IMR-90 (cell line): ENCODE measurements around the gene CCNB1. TPM values are rescaled to one million over a fixed set of nuclear protein-coding genes. Genes with fewer than 3 reads are reported as not detected.

ENCODE experiments used
- ATAC-seq: fragments of 200-7000 bp; cut with Tn5 transposase; 2 replicates; pipeline ENCODE4 v1.9.1; 2020; ENCODE audit warnings: low read depth, mild to moderate bottlenecking, moderate library complexity
- BruUV-seq: library from RNA; stranded (reverse); fragments of 400-500 nt; replicated peaks from 2 replicates; lab custom pipeline; 2021; lab: Mats Ljungman, UMichigan
- CTCF ChIA-PET: fragments of 300-600 bp; formaldehyde crosslinking; extraction: SDS; loops from one replicate; lab custom pipeline; 2021; ENCODE audit warnings: antibody characterized with exemption; lab: Yijun Ruan, JAX
- POLR2A ChIA-PET: fragments of 300-600 bp; sonication (Branson Sonifier 250); formaldehyde crosslinking; loops from one replicate; lab custom pipeline; 2022; ENCODE audit warnings: antibody characterized with exemption; ENCODE audit not compliant: unreplicated experiment; lab: Charles Lee
- DNase-seq: peaks from one replicate; pipeline ENCODE4 v3.0.0; 2013
- H2AFZ ChIP-seq: replicated peaks from 2 replicates; pipeline ENCODE3; 2013; ENCODE audit warnings: low read length, mild to moderate bottlenecking; ENCODE audit not compliant: poor library complexity
- H2AK5ac ChIP-seq: 2 replicates; pipeline ENCODE4 v1.6.1; 2013; ENCODE audit warnings: low read depth, low read length, inconsistent platforms
- H2AK9ac ChIP-seq: replicated peaks from 2 replicates; pipeline ENCODE3; 2013; ENCODE audit warnings: mild to moderate bottlenecking, low read depth, low read length, moderate library complexity; ENCODE audit not compliant: poor library complexity
- H2BK120ac ChIP-seq: 2 replicates; pipeline ENCODE4 v1.6.1; 2013; ENCODE audit warnings: low read depth, low read length, inconsistent platforms
- H2BK15ac ChIP-seq: 3 replicates; pipeline ENCODE4 v1.6.1; 2013; ENCODE audit warnings: low read depth, low read length, inconsistent platforms
- H2BK20ac ChIP-seq: 2 replicates; pipeline ENCODE4 v1.6.1; 2013; ENCODE audit warnings: low read depth, mild to moderate bottlenecking, inconsistent platforms, low read length, moderate library complexity
- H2BK5ac ChIP-seq: 2 replicates; pipeline ENCODE4 v1.6.1; 2013; ENCODE audit warnings: mild to moderate bottlenecking, low read depth, low read length, inconsistent platforms; ENCODE audit not compliant: poor library complexity, severe bottlenecking
- H3K14ac ChIP-seq: replicated peaks from 2 replicates; pipeline ENCODE4 v1.6.1; 2013; ENCODE audit warnings: low read depth, low read length, inconsistent platforms
- H3K18ac ChIP-seq: 2 replicates; pipeline ENCODE4 v1.6.1; 2013; ENCODE audit warnings: low read depth, low read length, control low read depth
- H3K23ac ChIP-seq: 2 replicates; pipeline ENCODE4 v1.6.1; 2013; ENCODE audit warnings: low read depth, low read length, inconsistent platforms
- H3K27ac ChIP-seq: 2 replicates; pipeline ENCODE4 v1.5.1; 2013; ENCODE audit warnings: mild to moderate bottlenecking, control low read depth, low read length; ENCODE audit not compliant: insufficient read depth
- H3K27me3 ChIP-seq: 2 replicates; pipeline ENCODE4 v1.6.1; 2013; ENCODE audit warnings: low read length; ENCODE audit not compliant: control insufficient read depth, insufficient read depth
- H3K36me3 ChIP-seq: 2 replicates; pipeline ENCODE4 v1.6.1; 2013; ENCODE audit warnings: low read length, mixed read lengths; ENCODE audit not compliant: control insufficient read depth, insufficient read depth
- H3K4ac ChIP-seq: 2 replicates; pipeline ENCODE4 v1.6.1; 2013; ENCODE audit warnings: low read depth, low read length, inconsistent platforms
- H3K4me1 ChIP-seq: 2 replicates; pipeline ENCODE4 v1.6.1; 2013; ENCODE audit warnings: low read length, mixed read lengths; ENCODE audit not compliant: control insufficient read depth, insufficient read depth
- H3K4me2 ChIP-seq: 2 replicates; pipeline ENCODE4 v1.6.1; 2013; ENCODE audit warnings: low read depth, mild to moderate bottlenecking, control low read depth, low read length, moderate library complexity
- H3K4me3 ChIP-seq: 2 replicates; pipeline ENCODE4 v1.5.1; 2013; ENCODE audit warnings: low read depth, mild to moderate bottlenecking, control low read depth, low read length, moderate library complexity; ENCODE audit not compliant: insufficient read depth
- H3K56ac ChIP-seq: 2 replicates; pipeline ENCODE4 v1.6.1; 2013; ENCODE audit warnings: low read length, inconsistent platforms; ENCODE audit not compliant: insufficient read depth; ENCODE audit errors: extremely low read depth
- H3K79me1 ChIP-seq, 2 experiments: 2 replicates each; pipeline ENCODE4 v1.6.1; 2013; ENCODE audit warnings: low read length in 2 of 2, inconsistent platforms in 1 of 2, low read depth in 1 of 2
- H3K9ac ChIP-seq: 2 replicates; pipeline ENCODE4 v1.6.1; 2013; ENCODE audit warnings: low read depth, low read length, control low read depth
- H3K9me1 ChIP-seq: 2 replicates; pipeline ENCODE4 v1.6.1; 2013; ENCODE audit warnings: low read length, inconsistent platforms; ENCODE audit not compliant: insufficient read depth
- H3K9me3 ChIP-seq: 2 replicates; pipeline ENCODE4 v1.6.1; 2013; ENCODE audit warnings: low read length; ENCODE audit not compliant: control insufficient read depth, insufficient read depth
- H4K20me1 ChIP-seq: 2 replicates; pipeline ENCODE4 v1.6.1; 2013; ENCODE audit warnings: low read length, inconsistent platforms; ENCODE audit not compliant: insufficient read depth
- H4K5ac ChIP-seq: 2 replicates; pipeline ENCODE4 v1.6.1; 2013; ENCODE audit warnings: mild to moderate bottlenecking, low read depth, low read length, control low read depth
- H4K8ac ChIP-seq, 2 experiments: 2 replicates each; pipeline ENCODE4 v1.6.1; 2013; ENCODE audit warnings: low read depth in 2 of 2, low read length in 2 of 2, control low read depth in 1 of 2, inconsistent platforms in 1 of 2
- H4K91ac ChIP-seq: 2 replicates; pipeline ENCODE4 v1.6.1; 2013; ENCODE audit warnings: low read depth, low read length, inconsistent platforms; ENCODE audit not compliant: insufficient read depth
- BHLHE40 ChIP-seq: fragments of 150-350 bp; IDR thresholded peaks from 2 replicates; pipeline ENCODE4 v1.6.1; 2016; ENCODE audit warnings: mild to moderate bottlenecking, low read depth, low read length
- CEBPB ChIP-seq: IDR thresholded peaks from 2 replicates; pipeline ENCODE4 v1.6.1; 2012; ENCODE audit warnings: low read depth, low read length, improper control_type of control experiment
- CHD1 ChIP-seq: IDR thresholded peaks from 2 replicates; pipeline ENCODE4 v1.6.1; 2012; ENCODE audit warnings: low read depth, low read length, improper control_type of control experiment
- CTCF ChIP-seq: conservative IDR thresholded peaks from 2 replicates; pipeline ENCODE4 v1.5.1; 2012; ENCODE audit warnings: mild to moderate bottlenecking, low read depth, low read length, improper control_type of control experiment
- FOS ChIP-seq: fragments of 150-350 bp; IDR thresholded peaks from 2 replicates; pipeline ENCODE4 v1.6.1; 2016; ENCODE audit warnings: low read depth, low read length
- MAFK ChIP-seq: IDR thresholded peaks from 2 replicates; pipeline ENCODE4 v1.6.1; 2012; ENCODE audit warnings: low read depth, low read length, improper control_type of control experiment
- MAZ ChIP-seq: IDR thresholded peaks from 2 replicates; pipeline ENCODE4 v1.6.1; 2012; ENCODE audit warnings: low read depth, mild to moderate bottlenecking, low read length, improper control_type of control experiment, moderate library complexity, borderline replicate concordance
- MXI1 ChIP-seq: IDR thresholded peaks from 2 replicates; pipeline ENCODE4 v1.6.1; 2012; ENCODE audit warnings: low read depth, mild to moderate bottlenecking, low read length, moderate library complexity, borderline replicate concordance
- NFE2L2 ChIP-seq: fragments of 150-350 bp; IDR thresholded peaks from 2 replicates; pipeline ENCODE4 v1.6.1; 2016; ENCODE audit warnings: low read depth, mild to moderate bottlenecking, low read length
- RAD21 ChIP-seq: IDR thresholded peaks from 2 replicates; pipeline ENCODE4 v1.6.1; 2012; ENCODE audit warnings: low read length, improper control_type of control experiment
- RCOR1 ChIP-seq: IDR thresholded peaks from 2 replicates; pipeline ENCODE4 v1.6.1; 2012; ENCODE audit warnings: mild to moderate bottlenecking, low read length, improper control_type of control experiment; ENCODE audit not compliant: insufficient replicate concordance
- RFX5 ChIP-seq: IDR thresholded peaks from 2 replicates; pipeline ENCODE4 v1.8.0; 2012; ENCODE audit warnings: low read depth, mild to moderate bottlenecking, low read length, moderate library complexity
- SMC3 ChIP-seq: fragments of 150-350 bp; IDR thresholded peaks from 2 replicates; pipeline ENCODE4 v1.6.1; 2016; ENCODE audit warnings: low read depth, mild to moderate bottlenecking, antibody characterized with exemption, low read length, moderate library complexity
- USF2 ChIP-seq: fragments of 150-350 bp; IDR thresholded peaks from 2 replicates; pipeline ENCODE4 v1.6.1; 2017; ENCODE audit warnings: mild to moderate bottlenecking, antibody characterized with exemption, low read length, low read depth
- WGBS, 2 experiments: methylation state at CpG; one replicate each; pipeline versions ENCODE4 v1.1.5 to v1.1.7; 2013; ENCODE audit warnings: missing lambda C conversion rate in 2 of 2; ENCODE audit not compliant: insufficient read length in 1 of 2; ENCODE audit errors: extremely low coverage in 2 of 2; 5-methylcytosine and 5-hydroxymethylcytosine counted together
- dilution Hi-C: fragments of 300-500 bp; cut with HindIII; formaldehyde crosslinking; loops from one replicate; pipeline ENCODE4 v1.14.3; 2018; ENCODE audit warnings: low sequenced_read_pairs; ENCODE audit not compliant: unreplicated experiment
- in situ Hi-C: fragments of 300-500 bp; cut with MboI; formaldehyde crosslinking; loops from 3 replicates; pipeline ENCODE4 v1.14.3; 2019; ENCODE audit warnings: low sequenced_read_pairs, inconsistent platforms, mixed read lengths
- intact Hi-C: fragments of 100-400 bp; cut with micrococcal nuclease; formaldehyde crosslinking; loops from 2 replicates; pipeline ENCODE4 v1.10.0; 2022
- polyA plus RNA-seq, 3 experiments: library from polyadenylated mRNA; depleted of rRNA; stranded (reverse); fragments of >200 nt; gene quantifications; 2 replicates each; pipeline ENCODE4 v1.2.3, GENCODE V29; 2012; ENCODE audit warnings: low replicate concordance in 1 of 3
- total RNA-seq: library from RNA; depleted of rRNA; stranded (reverse); fragments of >200 nt; gene quantifications from 2 replicates; pipeline ENCODE4 v1.2.3, GENCODE V29; 2012

CCNB1 gene
- total and polyA plus RNA-seq, 2 of the 4 experiments (the other 2 are of a cell fraction), result 83.3 to 160 TPM

- ATAC-seq, result no peak
- H4K20me1 ChIP-seq, result no peaks in the 10 kb centered on the region
- H3K79me1 ChIP-seq, result no peaks in the 10 kb centered on the region
- no TSS peak for BruUV-seq
- no peak overlapping the region for H4K8ac ChIP-seq
- no peak for TF ChIP-seq MAFK
- TF ChIP-seq CEBPB, result no peak
- TF ChIP-seq CHD1, result no peak
- TF ChIP-seq NFE2L2, result no peak
- TF ChIP-seq RCOR1, result no peak
- TF ChIP-seq USF2, result no peak
- no peak for TF ChIP-seq MAZ
- TF ChIP-seq RAD21, result no peak
- TF ChIP-seq SMC3, result no peak
- no peak for TF ChIP-seq MXI1
- no peak for TF ChIP-seq CTCF
- no peak for TF ChIP-seq RFX5
- no peak for TF ChIP-seq BHLHE40
- TF ChIP-seq FOS, result no peak
- intact Hi-C loops (no loop called here), dilution Hi-C loops (no loop called here), in situ Hi-C loops (no loop called here)
- H3K9ac ChIP-seq, result no peak overlapping the region
- no peaks in the 10 kb centered on the region for H3K27me3 ChIP-seq
- 80% methylated on average over 1 of the region's 2 CpGs; no CpG with 5 or more reads in 1 of the 2 experiments for WGBS, 2 experiments
- no peak overlapping the region for H3K23ac ChIP-seq
- no peaks in the 10 kb centered on the region for H3K4me1 ChIP-seq
- H2AK9ac ChIP-seq, result no peak overlapping the region
- H2BK20ac ChIP-seq, result no peak overlapping the region
- H3K4me2 ChIP-seq, result no peak overlapping the region
- no peaks in the 10 kb centered on the region for H3K36me3 ChIP-seq
- DNase-seq, result no peak
- H2BK120ac ChIP-seq, result no peak overlapping the region
- H2BK15ac ChIP-seq, result no peak overlapping the region
- H3K27ac ChIP-seq, result no peak overlapping the region
- no peak overlapping the region for H3K4me3 ChIP-seq
- no peak overlapping the region for H3K4ac ChIP-seq
- H3K9me3 ChIP-seq, result no peaks in the 10 kb centered on the region
- H2AFZ ChIP-seq, result no peak overlapping the region
- H3K18ac ChIP-seq, result no peak overlapping the region
- no peak overlapping the region for H2AK5ac ChIP-seq
- no peak overlapping the region for H3K14ac ChIP-seq
- no peak overlapping the region for H3K56ac ChIP-seq
- POLR2A ChIA-PET, result no interaction called here
- no peaks in the 10 kb centered on the region for H3K9me1 ChIP-seq
- no peak overlapping the region for H4K5ac ChIP-seq
- H4K91ac ChIP-seq, result no peak overlapping the region
- H2BK5ac ChIP-seq, result no peak overlapping the region
- CTCF ChIA-PET, result no interaction called here
Observed at GRCh38 chr5:69148981-69149675, 17.8 kb upstream of the CCNB1 start.
